OCI-M2 (cell line): Measurements from ENCODE around the gene ERLEC1.
"Not testable (repeated sequence)": the region's sequence is repeated elsewhere in the genome, so short reads cannot be mapped to it uniquely, and the experiment has no call there.

Source experiments
- DNase-seq: peaks from one replicate; lab custom pipeline; 2025; ENCODE audit not compliant: unreplicated experiment; lab: John Stamatoyannopoulos, UW

ERLEC1 gene

GRCh38 chr2:53780056-53780455 is 6.8 kb upstream of the ERLEC1 start:
- no peak for DNase-seq

- DNase-seq = no peak
Measured at GRCh38 chr2:53782676-53783075, 4.2 kb upstream of the ERLEC1 start.

GRCh38 chr2:53784436-53784835 is 2.4 kb upstream of the ERLEC1 start:
- DNase-seq = no peak

- no peak for DNase-seq
Measured at GRCh38 chr2:53785366-53785765, 1.5 kb upstream of the ERLEC1 start.

- DNase-seq = no peak
Measured at GRCh38 chr2:53786352-53786704, 516 bp upstream of the ERLEC1 start.

- DNase-seq = no peak
Measured at GRCh38 chr2:53787614-53788289, 908 bp downstream of the ERLEC1 start.

GRCh38 chr2:53793261-53793660 is 6.4 kb downstream of the ERLEC1 start:
- no peak for DNase-seq

- no peak for DNase-seq
Measured at GRCh38 chr2:53793821-53794220, 7.0 kb downstream of the ERLEC1 start.

GRCh38 chr2:53801547-53801946 is 14.7 kb downstream of the ERLEC1 start:
- DNase-seq = no peak

GRCh38 chr2:53802617-53803151 is 15.8 kb downstream of the ERLEC1 start:
- DNase-seq = no peak

- no peak for DNase-seq
Measured at GRCh38 chr2:53811601-53812000, 24.8 kb downstream of the ERLEC1 start.

GRCh38 chr2:53813151-53813550 is 26.3 kb downstream of the ERLEC1 start:
- DNase-seq = no peak

GRCh38 chr2:53818854-53819435 is 32.1 kb downstream of the ERLEC1 start:
- no peak for DNase-seq

- no peak for DNase-seq
Measured at GRCh38 chr2:53819634-53820033, 32.8 kb downstream of the ERLEC1 start.

GRCh38 chr2:53820048-53820447 is 33.2 kb downstream of the ERLEC1 start:
- DNase-seq = no peak

GRCh38 chr2:53820711-53821110 is 33.9 kb downstream of the ERLEC1 start:
- no peak for DNase-seq

- DNase-seq = no peak
Measured at GRCh38 chr2:53821810-53822209, 35.0 kb downstream of the ERLEC1 start.

- not testable (repeated sequence) for DNase-seq
Measured at GRCh38 chr2:53823639-53824038, 36.8 kb downstream of the ERLEC1 start.

- DNase-seq = no peak
Measured at GRCh38 chr2:53826030-53826410, 39.2 kb downstream of the ERLEC1 start.

- no peak for DNase-seq
Measured at GRCh38 chr2:53826587-53827397, 39.9 kb downstream of the ERLEC1 start.

- DNase-seq = no peak
Measured at GRCh38 chr2:53827398-53828175, 40.7 kb downstream of the ERLEC1 start.
